Neural cell (in vitro differentiated cells): ENCODE results near the gene SLC6A2. TPM values are rescaled to one million over a fixed set of nuclear protein-coding genes. Genes with fewer than 3 reads are reported as not detected.

Experiments used
- H2AFZ ChIP-seq: fragments of 200-600, 300-800 bp; sonication (generic), shearing (Covaris generic); 2 replicates; pipeline ENCODE4 v1.6.0; 2014; ENCODE audit warnings: low read depth, mild to moderate bottlenecking, antibody characterized with exemption, low read length, moderate library complexity
- H3F3A ChIP-seq: fragments of 200-600 bp; shearing (Covaris generic); 2 replicates; pipeline ENCODE4 v1.6.1; 2016; ENCODE audit warnings: mild to moderate bottlenecking, moderate library complexity, mixed read lengths, antibody characterized with exemption, low read length; ENCODE audit not compliant: insufficient read depth, poor library complexity, severe bottlenecking
- H3K27ac ChIP-seq: fragments of 200-600, 300-800 bp; sonication (generic), shearing (Covaris generic); 2 replicates; pipeline ENCODE4 v1.5.1; 2014; ENCODE audit warnings: mild to moderate bottlenecking, low read length, moderate library complexity
- H3K27me3 ChIP-seq: fragments of 300-800, 200-600 bp; sonication (generic), shearing (Covaris generic); 2 replicates; pipeline ENCODE4 v1.6.0; 2014; ENCODE audit warnings: mild to moderate bottlenecking, low read depth, low read length, moderate library complexity; ENCODE audit not compliant: insufficient read depth
- H3K36me3 ChIP-seq: fragments of 300-800, 200-600 bp; sonication (generic), shearing (Covaris generic); 2 replicates; pipeline ENCODE4 v1.5.1; 2014; ENCODE audit warnings: mild to moderate bottlenecking, antibody characterized with exemption, low read length, moderate library complexity; ENCODE audit not compliant: insufficient read depth
- H3K4me2 ChIP-seq: fragments of 300-800, 200-600 bp; sonication (generic), shearing (Covaris generic); 2 replicates; pipeline ENCODE4 v1.6.0; 2014; ENCODE audit warnings: mild to moderate bottlenecking, low read length
- H3K4me3 ChIP-seq: fragments of 300-800, 200-600 bp; sonication (generic), shearing (Covaris generic); 2 replicates; pipeline ENCODE4 v1.5.1; 2014; ENCODE audit warnings: mild to moderate bottlenecking, low read length, moderate library complexity
- H3K79me2 ChIP-seq: fragments of 200-600 bp; shearing (Covaris generic); replicated peaks from 2 replicates; pipeline ENCODE4 v1.6.0; 2014; ENCODE audit warnings: mild to moderate bottlenecking, low read length, moderate library complexity; ENCODE audit not compliant: insufficient read depth
- H3K9ac ChIP-seq: fragments of 300-800, 200-600 bp; sonication (generic), shearing (Covaris generic); 2 replicates; pipeline ENCODE4 v1.6.1; 2016; ENCODE audit warnings: mild to moderate bottlenecking, low read length, mixed read lengths
- H3K9me2 ChIP-seq: fragments of 200-600 bp; shearing (Covaris generic); 2 replicates; pipeline ENCODE4 v1.6.1; 2016; ENCODE audit warnings: mild to moderate bottlenecking, low read length, mixed read lengths; ENCODE audit not compliant: insufficient read depth
- H3K9me3 ChIP-seq: fragments of 200-600, 300-800 bp; sonication (generic), shearing (Covaris generic); 2 replicates; pipeline ENCODE4 v1.6.1; 2016; ENCODE audit warnings: mild to moderate bottlenecking, mixed run types, low read length, moderate library complexity, mixed read lengths
- H4K20me1 ChIP-seq: fragments of 200-600 bp; shearing (Covaris generic); 2 replicates; pipeline ENCODE4 v1.6.1; 2016; ENCODE audit warnings: mild to moderate bottlenecking, mixed run types; ENCODE audit not compliant: insufficient read depth
- EP300 ChIP-seq: fragments of 450-650 bp; conservative IDR thresholded peaks from 2 replicates; pipeline ENCODE4 v1.6.1; 2014; ENCODE audit warnings: antibody characterized with exemption, mild to moderate bottlenecking, moderate library complexity; ENCODE audit not compliant: poor library complexity, severe bottlenecking
- EZH2 ChIP-seq: fragments of 200-600, 300-800 bp; shearing (Covaris generic), sonication (generic); IDR thresholded peaks from 2 replicates; pipeline ENCODE4 v1.6.1; 2014; ENCODE audit warnings: antibody characterized with exemption, low read length, borderline replicate concordance, mild to moderate bottlenecking; ENCODE audit not compliant: insufficient read depth, poor library complexity, severe bottlenecking
- MXI1 ChIP-seq: fragments of 450-650 bp; conservative IDR thresholded peaks from 2 replicates; pipeline ENCODE4 v1.6.1; 2014; ENCODE audit warnings: antibody characterized with exemption, mild to moderate bottlenecking; ENCODE audit not compliant: poor library complexity, severe bottlenecking
- POLR2AphosphoS5 ChIP-seq: IDR thresholded peaks from 2 replicates; pipeline ENCODE4 v1.6.1; 2012
- RAD21 ChIP-seq: fragments of 450-650 bp; conservative IDR thresholded peaks from 2 replicates; pipeline ENCODE4 v1.6.1; 2014; ENCODE audit warnings: antibody characterized with exemption, mild to moderate bottlenecking, moderate library complexity
- SMC3 ChIP-seq: fragments of 450-650 bp; conservative IDR thresholded peaks from 2 replicates; pipeline ENCODE4 v1.6.1; 2014; ENCODE audit warnings: antibody characterized with exemption, mild to moderate bottlenecking, moderate library complexity; ENCODE audit not compliant: poor library complexity
- TAF1 ChIP-seq: IDR thresholded peaks from 2 replicates; pipeline ENCODE4 v1.6.1; 2012; ENCODE audit warnings: low read depth
- polyA plus RNA-seq: library from polyadenylated mRNA; depleted of rRNA; stranded (reverse); fragments of >200 nt; gene quantifications from 2 replicates; pipeline ENCODE4 v1.2.3, GENCODE V29; 2014
- TF ChIP-seq, protein P1 (sequence below): IDR thresholded peaks from 2 replicates; pipeline ENCODE4 v1.6.1; 2012; ENCODE audit warnings: borderline replicate concordance
- TF ChIP-seq, protein P2 (sequence below): fragments of 450-650 bp; IDR thresholded peaks from 2 replicates; pipeline ENCODE4 v1.5.1; 2014; ENCODE audit warnings: antibody characterized with exemption, mild to moderate bottlenecking, moderate library complexity; ENCODE audit not compliant: poor library complexity, severe bottlenecking

Gene SLC6A2
- polyA plus RNA-seq, 1 donor from 2014 or later = not detected

DNA sequence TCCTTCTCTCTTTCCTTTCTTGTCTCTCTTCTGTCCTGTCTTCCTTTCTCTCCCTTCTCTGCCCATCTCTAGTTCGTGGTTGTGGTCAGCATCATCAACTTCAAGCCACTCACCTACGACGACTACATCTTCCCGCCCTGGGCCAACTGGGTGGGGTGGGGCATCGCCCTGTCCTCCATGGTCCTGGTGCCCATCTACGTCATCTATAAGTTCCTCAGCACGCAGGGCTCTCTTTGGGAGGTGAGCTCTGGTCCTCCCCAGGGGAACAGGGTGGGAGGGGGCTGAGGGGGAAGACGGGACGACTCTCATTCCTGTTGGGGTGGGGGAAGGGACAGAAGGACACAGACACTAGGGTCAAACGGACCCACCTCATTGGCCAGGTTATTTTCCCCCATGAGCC lies 44.3 kb downstream of the SLC6A2 start:
- Histone ChIP-seq H2AFZ (no peak overlapping the region), H3K36me3 (no peaks in the 10 kb centered on the region), H3K27ac (no peak overlapping the region), H3K27me3 (no peaks in the 10 kb centered on the region), H3K4me2 (no peak overlapping the region), H3F3A (no peaks in the 10 kb centered on the region), H3K9me3 (no peaks in the 10 kb centered on the region), H3K9ac (no peak overlapping the region), H3K79me2 (no peaks in the 10 kb centered on the region), H3K9me2 (no peaks in the 10 kb centered on the region), H3K4me3 (no peak overlapping the region), H4K20me1 (no peaks in the 10 kb centered on the region)
- TF ChIP-seq, protein P1, sequence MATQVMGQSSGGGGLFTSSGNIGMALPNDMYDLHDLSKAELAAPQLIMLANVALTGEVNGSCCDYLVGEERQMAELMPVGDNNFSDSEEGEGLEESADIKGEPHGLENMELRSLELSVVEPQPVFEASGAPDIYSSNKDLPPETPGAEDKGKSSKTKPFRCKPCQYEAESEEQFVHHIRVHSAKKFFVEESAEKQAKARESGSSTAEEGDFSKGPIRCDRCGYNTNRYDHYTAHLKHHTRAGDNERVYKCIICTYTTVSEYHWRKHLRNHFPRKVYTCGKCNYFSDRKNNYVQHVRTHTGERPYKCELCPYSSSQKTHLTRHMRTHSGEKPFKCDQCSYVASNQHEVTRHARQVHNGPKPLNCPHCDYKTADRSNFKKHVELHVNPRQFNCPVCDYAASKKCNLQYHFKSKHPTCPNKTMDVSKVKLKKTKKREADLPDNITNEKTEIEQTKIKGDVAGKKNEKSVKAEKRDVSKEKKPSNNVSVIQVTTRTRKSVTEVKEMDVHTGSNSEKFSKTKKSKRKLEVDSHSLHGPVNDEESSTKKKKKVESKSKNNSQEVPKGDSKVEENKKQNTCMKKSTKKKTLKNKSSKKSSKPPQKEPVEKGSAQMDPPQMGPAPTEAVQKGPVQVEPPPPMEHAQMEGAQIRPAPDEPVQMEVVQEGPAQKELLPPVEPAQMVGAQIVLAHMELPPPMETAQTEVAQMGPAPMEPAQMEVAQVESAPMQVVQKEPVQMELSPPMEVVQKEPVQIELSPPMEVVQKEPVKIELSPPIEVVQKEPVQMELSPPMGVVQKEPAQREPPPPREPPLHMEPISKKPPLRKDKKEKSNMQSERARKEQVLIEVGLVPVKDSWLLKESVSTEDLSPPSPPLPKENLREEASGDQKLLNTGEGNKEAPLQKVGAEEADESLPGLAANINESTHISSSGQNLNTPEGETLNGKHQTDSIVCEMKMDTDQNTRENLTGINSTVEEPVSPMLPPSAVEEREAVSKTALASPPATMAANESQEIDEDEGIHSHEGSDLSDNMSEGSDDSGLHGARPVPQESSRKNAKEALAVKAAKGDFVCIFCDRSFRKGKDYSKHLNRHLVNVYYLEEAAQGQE = no peak
- TF ChIP-seq TAF1 (no peak), POLR2AphosphoS5 (no peak), MXI1 (no peak), EZH2 (no peak), SMC3 (no peak), RAD21 (no peak), EP300 (no peak)
- TF ChIP-seq, protein P2, sequence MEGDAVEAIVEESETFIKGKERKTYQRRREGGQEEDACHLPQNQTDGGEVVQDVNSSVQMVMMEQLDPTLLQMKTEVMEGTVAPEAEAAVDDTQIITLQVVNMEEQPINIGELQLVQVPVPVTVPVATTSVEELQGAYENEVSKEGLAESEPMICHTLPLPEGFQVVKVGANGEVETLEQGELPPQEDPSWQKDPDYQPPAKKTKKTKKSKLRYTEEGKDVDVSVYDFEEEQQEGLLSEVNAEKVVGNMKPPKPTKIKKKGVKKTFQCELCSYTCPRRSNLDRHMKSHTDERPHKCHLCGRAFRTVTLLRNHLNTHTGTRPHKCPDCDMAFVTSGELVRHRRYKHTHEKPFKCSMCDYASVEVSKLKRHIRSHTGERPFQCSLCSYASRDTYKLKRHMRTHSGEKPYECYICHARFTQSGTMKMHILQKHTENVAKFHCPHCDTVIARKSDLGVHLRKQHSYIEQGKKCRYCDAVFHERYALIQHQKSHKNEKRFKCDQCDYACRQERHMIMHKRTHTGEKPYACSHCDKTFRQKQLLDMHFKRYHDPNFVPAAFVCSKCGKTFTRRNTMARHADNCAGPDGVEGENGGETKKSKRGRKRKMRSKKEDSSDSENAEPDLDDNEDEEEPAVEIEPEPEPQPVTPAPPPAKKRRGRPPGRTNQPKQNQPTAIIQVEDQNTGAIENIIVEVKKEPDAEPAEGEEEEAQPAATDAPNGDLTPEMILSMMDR = no peak

DNA sequence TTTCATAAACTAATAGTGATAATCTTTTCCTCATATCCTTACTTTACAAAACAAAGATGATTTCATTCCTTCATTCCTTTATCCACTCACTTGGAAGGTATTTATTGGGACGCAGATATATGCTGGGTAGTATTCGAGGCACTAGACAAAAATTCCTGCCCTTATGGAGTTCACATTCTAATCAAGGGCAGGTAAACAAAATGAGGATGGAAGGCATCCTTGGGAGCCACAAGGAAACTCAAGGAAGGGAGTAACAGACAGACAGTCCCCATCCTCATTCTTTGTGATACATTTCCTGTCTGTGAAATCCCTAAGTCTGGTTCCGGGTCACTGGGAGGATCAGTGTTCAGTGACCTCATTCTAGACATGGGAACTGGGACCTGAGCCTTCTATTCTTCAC lies 45.2 kb downstream of the SLC6A2 start:
- Histone ChIP-seq H3K4me2 (no peak overlapping the region), H4K20me1 (no peaks in the 10 kb centered on the region), H3K27me3 (no peaks in the 10 kb centered on the region), H3K9me2 (no peaks in the 10 kb centered on the region), H2AFZ (no peak overlapping the region), H3K4me3 (no peak overlapping the region), H3K27ac (no peak overlapping the region), H3F3A (no peaks in the 10 kb centered on the region), H3K9me3 (no peaks in the 10 kb centered on the region), H3K36me3 (no peaks in the 10 kb centered on the region), H3K79me2 (no peaks in the 10 kb centered on the region), H3K9ac (no peak overlapping the region)
- TF ChIP-seq TAF1 (no peak), MXI1 (no peak), RAD21 (no peak), EP300 (no peak)
